GM21723 (cell line): Measurements from ENCODE around the gene RAB28.

Source experiments
- ATAC-seq: cut with Tn5 transposase; IDR thresholded peaks from one replicate; pipeline ENCODE4 v1.9.1; 2021; ENCODE audit warnings: mild to moderate bottlenecking, moderate library complexity; ENCODE audit not compliant: unreplicated experiment

Gene RAB28

GRCh38 chr4:13323921-13324320 is 160.2 kb downstream of the RAB28 start:
- no peak for ATAC-seq

GRCh38 chr4:13322681-13323101 is 161.4 kb downstream of the RAB28 start:
- ATAC-seq, result no peak
